ES-I3 (cell line): Measurements from ENCODE around the gene SCNN1A.

Source experiments
- H3K36me3 ChIP-seq: 2 replicates; pipeline ENCODE4 v1.6.1; 2013; ENCODE audit warnings: mild to moderate bottlenecking, low read length, control low read depth, moderate library complexity; ENCODE audit not compliant: insufficient read depth
- H3K4me1 ChIP-seq: 2 replicates; pipeline ENCODE4 v1.6.1; 2013; ENCODE audit warnings: mild to moderate bottlenecking, control low read depth, low read length; ENCODE audit not compliant: insufficient read depth
- H3K9ac ChIP-seq: 2 replicates; pipeline ENCODE4 v1.6.1; 2013; ENCODE audit warnings: low read depth, mild to moderate bottlenecking, low read length, moderate library complexity
- H3K9me3 ChIP-seq: 2 replicates; pipeline ENCODE4 v1.6.1; 2013; ENCODE audit warnings: mild to moderate bottlenecking, low read length, moderate library complexity; ENCODE audit not compliant: control insufficient read depth, insufficient read depth

SCNN1A gene

DNA sequence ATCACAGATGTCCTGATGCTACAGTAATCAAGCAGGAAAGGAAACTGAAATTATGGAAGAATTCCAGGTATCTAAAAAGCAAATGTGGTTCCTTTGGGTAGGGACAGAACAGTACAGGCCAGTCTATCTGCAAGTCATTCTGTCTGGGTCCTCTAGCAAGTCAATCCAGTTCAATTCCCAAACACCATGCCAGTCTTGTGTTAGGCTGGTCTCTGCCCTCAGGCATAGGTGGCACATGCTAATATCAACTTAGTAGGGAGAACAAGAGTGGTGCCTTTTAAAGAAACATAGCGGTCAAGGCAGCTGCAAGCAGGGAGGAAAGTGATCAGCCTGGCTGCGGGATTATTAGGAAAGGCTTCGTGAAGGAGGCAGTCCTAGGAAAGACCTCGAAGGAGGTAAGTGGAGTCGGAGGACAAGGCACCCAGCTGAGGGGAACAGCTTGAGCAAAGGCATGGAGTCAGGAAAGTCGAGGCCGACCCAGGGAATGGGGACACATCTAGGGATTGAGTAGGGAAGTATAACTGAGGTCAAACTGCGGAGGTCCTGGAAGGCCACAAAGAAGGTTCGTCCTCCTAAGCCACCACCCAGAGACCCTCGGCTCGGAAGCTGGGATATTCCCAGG, 68.7 kb downstream of the SCNN1A start:
- H3K4me1 ChIP-seq = peaks cover 11% of the 10 kb centered on the region; the same call in 1 of the 2 replicates
- no peaks in the 10 kb centered on the region for H3K9me3 ChIP-seq
- no peaks in the 10 kb centered on the region for H3K36me3 ChIP-seq
- H3K9ac ChIP-seq = no peak overlapping the region

DNA sequence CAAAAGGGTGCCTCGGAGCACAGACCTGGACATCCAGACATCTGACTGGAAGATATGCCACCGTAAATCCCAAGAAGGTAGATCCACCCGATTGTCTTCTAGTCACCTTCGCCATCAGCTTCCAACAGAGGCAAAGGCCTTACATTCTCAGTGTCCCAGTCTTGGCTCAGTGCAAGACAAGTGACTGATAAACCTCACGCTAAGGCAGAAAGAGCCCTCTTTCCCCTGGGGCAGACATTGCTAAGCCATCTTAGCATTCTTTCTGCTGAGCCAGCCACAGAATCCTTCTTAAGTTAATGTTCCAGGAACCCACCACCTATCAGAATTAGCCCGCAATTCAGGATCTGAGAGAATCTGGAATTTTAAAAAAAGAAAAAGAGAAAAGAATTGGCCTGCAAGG, 69.2 kb downstream of the SCNN1A start:
- no peaks in the 10 kb centered on the region for H3K9me3 ChIP-seq
- no peak overlapping the region for H3K9ac ChIP-seq
- H3K4me1 ChIP-seq = peaks cover 11% of the 10 kb centered on the region; the same call in 1 of the 2 replicates
- no peaks in the 10 kb centered on the region for H3K36me3 ChIP-seq

DNA sequence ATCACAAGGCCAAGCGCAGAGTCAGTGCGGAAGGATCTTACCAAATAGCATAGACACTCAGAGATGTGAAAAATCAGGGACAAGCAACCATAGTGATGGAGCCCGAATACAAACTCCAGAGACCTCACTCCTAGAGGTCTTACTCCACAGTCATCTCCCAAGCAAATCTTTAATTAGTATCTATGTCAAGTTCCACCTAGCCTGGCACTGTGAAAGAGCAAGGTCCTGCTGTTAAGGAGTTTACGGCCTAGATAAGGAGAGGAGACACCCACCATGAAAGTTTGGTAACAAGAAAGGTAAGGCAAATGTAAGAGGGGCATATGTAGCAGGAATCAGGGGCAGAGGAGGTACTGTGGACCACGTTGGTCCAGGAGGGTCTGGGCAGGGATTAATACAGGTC, 72.3 kb downstream of the SCNN1A start:
- H3K36me3 ChIP-seq = no peaks in the 10 kb centered on the region
- H3K4me1 ChIP-seq = peaks cover 4% of the 10 kb centered on the region; the same call in 1 of the 2 replicates
- H3K9ac ChIP-seq = no peak overlapping the region
- H3K9me3 ChIP-seq = no peaks in the 10 kb centered on the region

- H3K9ac ChIP-seq = no peak overlapping the region
- H3K9me3 ChIP-seq = no peaks in the 10 kb centered on the region
- peaks cover 4% of the 10 kb centered on the region; the same call in 1 of the 2 replicates for H3K4me1 ChIP-seq
- no peaks in the 10 kb centered on the region for H3K36me3 ChIP-seq
Observed at GRCh38 chr12:6302621-6303020, 72.7 kb downstream of the SCNN1A start.

GRCh38 chr12:6301721-6302120, 73.6 kb downstream of the SCNN1A start:
- no peak overlapping the region for H3K9ac ChIP-seq
- no peaks in the 10 kb centered on the region for H3K36me3 ChIP-seq
- no peaks in the 10 kb centered on the region for H3K9me3 ChIP-seq
- H3K4me1 ChIP-seq = no peaks in the 10 kb centered on the region; the same call in 1 of the 2 replicates

GRCh38 chr12:6297170-6297569, 78.2 kb downstream of the SCNN1A start:
- H3K36me3 ChIP-seq = no peaks in the 10 kb centered on the region
- no peak overlapping the region for H3K9ac ChIP-seq
- no peaks in the 10 kb centered on the region for H3K9me3 ChIP-seq
- peaks cover 10% of the 10 kb centered on the region for H3K4me1 ChIP-seq
